ENCODE results near the gene ATL1.

Gene ATL1

GRCh38 chr14:50559990-50560930 is at the start of gene ATL1:
Gene ATL1, plus strand, starts transcription at chr14:50560145. Its CDS starts 121 bp downstream, at chr14:50560266.
- DNase-seq: peak; percentile 53

GRCh38 chr14:50510157-50510556 is 49.8 kb upstream of the ATL1 start:
- no peak for DNase-seq

- no peak for DNase-seq
These were observed 47.5 kb upstream of the ATL1 start for GRCh38 chr14:50512463-50512862.

- no peak for DNase-seq
These were observed 43.9 kb upstream of the ATL1 start for GRCh38 chr14:50516091-50516490.

GRCh38 chr14:50520947-50521815 is 38.8 kb upstream of the ATL1 start:
- no peak for DNase-seq

GRCh38 chr14:50521912-50522341 is 38.0 kb upstream of the ATL1 start:
- no peak for DNase-seq

- no peak for DNase-seq
These were observed 36.5 kb upstream of the ATL1 start for GRCh38 chr14:50523271-50524041.

GRCh38 chr14:50524060-50524459 is 35.9 kb upstream of the ATL1 start:
- no peak for DNase-seq

GRCh38 chr14:50524731-50525515 is 35.0 kb upstream of the ATL1 start:
- DNase-seq: no peak

- no peak for DNase-seq
These were observed 31.9 kb upstream of the ATL1 start for GRCh38 chr14:50528000-50528399.

GRCh38 chr14:50529288-50530179 is 30.4 kb upstream of the ATL1 start:
- no peak for DNase-seq

GRCh38 chr14:50530358-50530757 is 29.6 kb upstream of the ATL1 start:
- no peak for DNase-seq

- no peak for DNase-seq
These were observed 29.1 kb upstream of the ATL1 start for GRCh38 chr14:50530794-50531365.

GRCh38 chr14:50531595-50532501 is 28.1 kb upstream of the ATL1 start:
- DNase-seq: no peak

GRCh38 chr14:50532502-50533240 is 27.3 kb upstream of the ATL1 start, which contains the start of gene MAP4K5:
Gene MAP4K5, minus strand, starts transcription at chr14:50532569. Its CDS starts 520 bp downstream, at chr14:50532049.
- DNase-seq: peak; percentile 65

- DNase-seq: no peak
These were observed 26.7 kb upstream of the ATL1 start for GRCh38 chr14:50533241-50533705.

- no peak for DNase-seq
These were observed 26.1 kb upstream of the ATL1 start for GRCh38 chr14:50533806-50534205.

- DNase-seq: no peak
These were observed 25.5 kb upstream of the ATL1 start for GRCh38 chr14:50534416-50534815.
